PFSK-1 (cell line): ENCODE data around the gene FAH.

ENCODE experiments used
- POLR2AphosphoS5 ChIP-seq: IDR thresholded peaks from 2 replicates; pipeline ENCODE4 v1.6.1; 2012; ENCODE audit warnings: low read depth, mild to moderate bottlenecking, control low read depth, low read length, moderate library complexity
- SIN3A ChIP-seq: IDR thresholded peaks from 2 replicates; pipeline ENCODE4 v1.6.1; 2012; ENCODE audit warnings: mild to moderate bottlenecking, low read length, moderate library complexity, borderline replicate concordance; ENCODE audit not compliant: insufficient read depth
- TAF1 ChIP-seq: IDR thresholded peaks from 2 replicates; pipeline ENCODE4 v1.6.1; 2012; ENCODE audit warnings: low read length, control low read depth, borderline replicate concordance; ENCODE audit not compliant: insufficient read depth
- TF ChIP-seq, protein P1 (sequence below), 2 experiments: IDR thresholded peaks; 2 replicates each; pipeline versions ENCODE4 v1.6.1 to v1.8.0; 2011 to 2012; ENCODE audit warnings: low read depth in 2 of 2, low read length in 2 of 2, control low read depth in 1 of 2, inconsistent platforms in 1 of 2, mild to moderate bottlenecking in 1 of 2, moderate library complexity in 1 of 2; ENCODE audit not compliant: insufficient read depth in 1 of 2

DNA sequence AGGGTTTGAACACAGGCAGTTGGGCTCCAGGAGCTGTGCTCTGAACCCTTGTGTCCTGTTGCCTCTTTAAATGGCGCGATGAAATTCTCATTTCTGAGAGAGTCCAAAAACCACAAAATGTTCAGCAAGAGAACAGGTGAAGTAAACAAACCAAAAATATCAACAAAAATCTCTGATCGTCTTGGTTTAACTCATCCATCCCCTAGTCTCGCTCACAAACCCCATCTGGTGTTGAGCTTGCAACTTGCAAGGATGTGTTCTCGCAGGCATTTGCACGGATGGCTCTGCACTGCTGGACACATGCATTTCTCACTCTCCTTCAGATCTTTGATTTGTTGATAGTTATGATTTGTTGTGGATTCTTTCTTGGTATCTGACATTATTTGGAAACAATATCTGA lies 31.1 kb downstream of the FAH start:
- TF ChIP-seq POLR2AphosphoS5: no peak
- TF ChIP-seq, protein P1, sequence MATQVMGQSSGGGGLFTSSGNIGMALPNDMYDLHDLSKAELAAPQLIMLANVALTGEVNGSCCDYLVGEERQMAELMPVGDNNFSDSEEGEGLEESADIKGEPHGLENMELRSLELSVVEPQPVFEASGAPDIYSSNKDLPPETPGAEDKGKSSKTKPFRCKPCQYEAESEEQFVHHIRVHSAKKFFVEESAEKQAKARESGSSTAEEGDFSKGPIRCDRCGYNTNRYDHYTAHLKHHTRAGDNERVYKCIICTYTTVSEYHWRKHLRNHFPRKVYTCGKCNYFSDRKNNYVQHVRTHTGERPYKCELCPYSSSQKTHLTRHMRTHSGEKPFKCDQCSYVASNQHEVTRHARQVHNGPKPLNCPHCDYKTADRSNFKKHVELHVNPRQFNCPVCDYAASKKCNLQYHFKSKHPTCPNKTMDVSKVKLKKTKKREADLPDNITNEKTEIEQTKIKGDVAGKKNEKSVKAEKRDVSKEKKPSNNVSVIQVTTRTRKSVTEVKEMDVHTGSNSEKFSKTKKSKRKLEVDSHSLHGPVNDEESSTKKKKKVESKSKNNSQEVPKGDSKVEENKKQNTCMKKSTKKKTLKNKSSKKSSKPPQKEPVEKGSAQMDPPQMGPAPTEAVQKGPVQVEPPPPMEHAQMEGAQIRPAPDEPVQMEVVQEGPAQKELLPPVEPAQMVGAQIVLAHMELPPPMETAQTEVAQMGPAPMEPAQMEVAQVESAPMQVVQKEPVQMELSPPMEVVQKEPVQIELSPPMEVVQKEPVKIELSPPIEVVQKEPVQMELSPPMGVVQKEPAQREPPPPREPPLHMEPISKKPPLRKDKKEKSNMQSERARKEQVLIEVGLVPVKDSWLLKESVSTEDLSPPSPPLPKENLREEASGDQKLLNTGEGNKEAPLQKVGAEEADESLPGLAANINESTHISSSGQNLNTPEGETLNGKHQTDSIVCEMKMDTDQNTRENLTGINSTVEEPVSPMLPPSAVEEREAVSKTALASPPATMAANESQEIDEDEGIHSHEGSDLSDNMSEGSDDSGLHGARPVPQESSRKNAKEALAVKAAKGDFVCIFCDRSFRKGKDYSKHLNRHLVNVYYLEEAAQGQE (IDR thresholded peaks at IDR 0.05; ENCODE audit: insufficient read depth in 1 of 2, low read depth in 2 of 2, low read length in 2 of 2): no peak
- TF ChIP-seq SIN3A: no peak
- no peak for TF ChIP-seq TAF1
